Hematopoietic multipotent progenitor cell (in vitro differentiated cells): ENCODE measurements around the gene MTF1. TPM values are rescaled to one million over a fixed set of nuclear protein-coding genes. Genes with fewer than 3 reads are reported as not detected.

Experiments
- small RNA-seq: library from RNA; depleted of rRNA; stranded (forward); fragments of <200 nt; gene quantifications from one replicate; pipeline ENCODE3, GENCODE V24; 2012
- total RNA-seq: library from RNA; depleted of rRNA; stranded (reverse); fragments of >200 nt; gene quantifications from one replicate; pipeline ENCODE4 v1.2.3, GENCODE V29; 2012

MTF1 gene
- total RNA-seq, 1 donor: 3.0 TPM

Small RNAs within 50 kb of the gene (small RNA-seq; reads per million reads assigned to genes)
- gene RF00092: not detected
- not detected for gene RNU6-584P

Other genes with a start within 250 kb of the MTF1 start
- gene RSPO1, start 224.7 kb downstream of the MTF1 start, total RNA-seq: not detected
- gene CDCA8, start 167.1 kb downstream of the MTF1 start, total RNA-seq: 1.6 TPM
- under 0.01 TPM for gene EPHA10, start 94.5 kb downstream of the MTF1 start, total RNA-seq
- 1.3 TPM for gene MANEAL, start 65.7 kb downstream of the MTF1 start, total RNA-seq
- 6.5 TPM for gene C1orf122, start 51.8 kb downstream of the MTF1 start, total RNA-seq
- gene YRDC, start 51.4 kb downstream of the MTF1 start, total RNA-seq: 26.9 TPM
- gene INPP5B, start 87.5 kb upstream of the MTF1 start, total RNA-seq: 50.4 TPM
- 26.9 TPM for gene SF3A3, start 130.4 kb upstream of the MTF1 start, total RNA-seq
- gene FHL3, start 145.9 kb upstream of the MTF1 start, total RNA-seq: 63.0 TPM
- 11.3 TPM for gene UTP11, start 153.1 kb upstream of the MTF1 start, total RNA-seq
- 0.27 TPM for gene POU3F1, start 187.2 kb upstream of the MTF1 start, total RNA-seq